ENCODE data around the gene FNBP1L.

The FNBP1L gene

GRCh38 chr1:93496520-93496919 is 48.6 kb downstream of the FNBP1L start:
- TF ChIP-seq SIN3A (IDR thresholded peaks at IDR 0.05; ENCODE audit: borderline replicate concordance, insufficient read depth, low read length) (no peak), POLR2AphosphoS5 (IDR thresholded peaks at IDR 0.05; ENCODE audit: low read depth, low read length) (no peak), REST (IDR thresholded peaks at IDR 0.05; ENCODE audit: insufficient read depth in 1 of 2, low read depth in 2 of 2, low read length in 2 of 2) (no peak), TAF1 (IDR thresholded peaks at IDR 0.05; ENCODE audit: borderline replicate concordance, insufficient read depth, low read length) (no peak), FOXP2 (optimal IDR thresholded peaks at IDR 0.05; ENCODE audit: borderline replicate concordance, extremely low read depth, extremely low read length, insufficient read depth) (no peak)

GRCh38 chr1:93499075-93499474 is 51.2 kb downstream of the FNBP1L start:
- TF ChIP-seq POLR2AphosphoS5 (IDR thresholded peaks at IDR 0.05; ENCODE audit: low read depth, low read length) (no peak), FOXP2 (optimal IDR thresholded peaks at IDR 0.05; ENCODE audit: borderline replicate concordance, extremely low read depth, extremely low read length, insufficient read depth) (no peak), TAF1 (IDR thresholded peaks at IDR 0.05; ENCODE audit: borderline replicate concordance, insufficient read depth, low read length) (no peak)

GRCh38 chr1:93499533-93499932 is 51.6 kb downstream of the FNBP1L start:
- no peak for TF ChIP-seq POLR2AphosphoS5 (IDR thresholded peaks at IDR 0.05; ENCODE audit: low read depth, low read length)
- TF ChIP-seq REST (IDR thresholded peaks at IDR 0.05; ENCODE audit: insufficient read depth in 1 of 2, low read depth in 2 of 2, low read length in 2 of 2) = no peak
- no peak for TF ChIP-seq SIN3A (IDR thresholded peaks at IDR 0.05; ENCODE audit: borderline replicate concordance, insufficient read depth, low read length)
- TF ChIP-seq TAF1 (IDR thresholded peaks at IDR 0.05; ENCODE audit: borderline replicate concordance, insufficient read depth, low read length) = no peak
- no peak for TF ChIP-seq FOXP2 (optimal IDR thresholded peaks at IDR 0.05; ENCODE audit: borderline replicate concordance, extremely low read depth, extremely low read length, insufficient read depth)

- TF ChIP-seq TAF1 (IDR thresholded peaks at IDR 0.05; ENCODE audit: borderline replicate concordance, insufficient read depth, low read length) = no peak
- TF ChIP-seq SIN3A (IDR thresholded peaks at IDR 0.05; ENCODE audit: borderline replicate concordance, insufficient read depth, low read length) = no peak
- no peak for TF ChIP-seq POLR2AphosphoS5 (IDR thresholded peaks at IDR 0.05; ENCODE audit: low read depth, low read length)
- no peak for TF ChIP-seq REST (IDR thresholded peaks at IDR 0.05; ENCODE audit: insufficient read depth in 1 of 2, low read depth in 2 of 2, low read length in 2 of 2)
- TF ChIP-seq FOXP2 (optimal IDR thresholded peaks at IDR 0.05; ENCODE audit: borderline replicate concordance, extremely low read depth, extremely low read length, insufficient read depth) = no peak
Measured at GRCh38 chr1:93500275-93500674, 52.4 kb downstream of the FNBP1L start.

- no peak for TF ChIP-seq FOXP2 (optimal IDR thresholded peaks at IDR 0.05; ENCODE audit: borderline replicate concordance, extremely low read depth, extremely low read length, insufficient read depth)
- TF ChIP-seq REST (IDR thresholded peaks at IDR 0.05; ENCODE audit: insufficient read depth in 1 of 2, low read depth in 2 of 2, low read length in 2 of 2) = no peak
- no peak for TF ChIP-seq POLR2AphosphoS5 (IDR thresholded peaks at IDR 0.05; ENCODE audit: low read depth, low read length)
- TF ChIP-seq TAF1 (IDR thresholded peaks at IDR 0.05; ENCODE audit: borderline replicate concordance, insufficient read depth, low read length) = no peak
- TF ChIP-seq SIN3A (IDR thresholded peaks at IDR 0.05; ENCODE audit: borderline replicate concordance, insufficient read depth, low read length) = no peak
Measured at GRCh38 chr1:93501399-93501798, 53.5 kb downstream of the FNBP1L start.
